Activated CD4-positive, CD25-positive, alpha-beta regulatory T cell treated with anti-CD3 and anti-CD28 coated beads, Interleukin-2, amount 50 U/mL, for 72 hours (primary cell): ENCODE data around the gene PREX1.

Experiments
- DNase-seq: peaks from one replicate; pipeline ENCODE4 v3.0.0; 2021

PREX1 gene

DNA sequence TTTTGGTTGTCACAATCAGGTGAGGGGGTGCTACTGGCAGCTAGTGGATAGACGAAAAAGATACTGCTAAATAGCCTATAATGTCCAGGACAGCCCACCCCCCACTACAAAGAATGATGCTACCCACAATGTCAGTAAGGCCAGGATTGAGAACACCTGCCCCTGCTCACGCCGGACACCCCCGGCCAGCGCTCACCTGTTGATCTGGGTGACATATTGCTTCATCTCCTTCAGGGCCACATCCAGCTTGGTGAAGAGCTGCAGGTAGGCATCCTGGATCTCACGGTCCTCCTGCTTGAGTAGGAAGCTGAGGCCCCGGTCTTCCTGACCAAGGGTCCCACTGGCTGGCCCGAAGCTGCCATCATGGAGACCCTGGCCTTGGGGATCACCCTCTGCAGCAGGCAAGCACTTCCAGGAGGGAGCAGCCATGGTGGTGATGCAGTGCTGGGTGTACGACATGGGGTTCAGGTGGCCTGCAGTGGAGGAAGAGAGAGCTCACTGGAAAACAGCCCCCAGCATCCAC, 178.6 kb downstream of the PREX1 start:
- DNase-seq = no peak

DNA sequence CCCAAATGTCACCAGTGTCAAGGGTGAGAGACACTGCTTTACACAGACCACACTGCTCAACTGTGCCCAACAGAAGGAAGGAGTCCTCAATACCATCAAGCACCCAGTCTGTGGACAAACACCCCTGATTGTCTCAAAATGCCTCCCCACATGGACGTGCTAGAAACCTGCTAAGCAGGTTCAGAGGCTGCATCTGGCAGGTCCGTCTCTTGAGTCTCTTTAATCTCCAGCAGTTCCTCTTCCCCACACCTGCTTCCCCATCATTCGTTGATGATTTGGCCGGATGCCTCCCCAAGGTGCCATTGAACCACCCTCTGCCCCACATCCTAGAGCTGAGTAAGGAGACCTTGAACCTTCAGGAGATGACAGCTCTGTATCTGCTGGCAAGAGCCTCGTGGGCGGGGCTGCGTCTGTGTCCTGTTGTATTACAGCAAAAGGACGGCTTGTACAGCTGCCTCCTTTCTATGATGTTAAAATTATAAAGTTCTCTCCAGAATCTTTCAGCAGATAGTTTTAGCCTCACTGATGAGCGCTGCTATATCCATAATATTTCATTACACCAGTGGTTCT, 179.2 kb downstream of the PREX1 start:
- DNase-seq = no peak

GRCh38 chr20:48647858-48648257, 179.9 kb downstream of the PREX1 start:
- no peak for DNase-seq

GRCh38 chr20:48645666-48646065, 182.1 kb downstream of the PREX1 start:
- no peak for DNase-seq

GRCh38 chr20:48644286-48644828, 183.4 kb downstream of the PREX1 start:
- no peak for DNase-seq

GRCh38 chr20:48642105-48642880, 185.5 kb downstream of the PREX1 start:
- no peak for DNase-seq

GRCh38 chr20:48640871-48641270, 186.9 kb downstream of the PREX1 start:
- no peak for DNase-seq

GRCh38 chr20:48639899-48640298, 187.9 kb downstream of the PREX1 start:
- DNase-seq = no peak

- no peak for DNase-seq
Observed at GRCh38 chr20:48638546-48638945, 189.3 kb downstream of the PREX1 start.

- DNase-seq = no peak
Observed at GRCh38 chr20:48637461-48637860, 190.3 kb downstream of the PREX1 start.

- no peak for DNase-seq
Observed at GRCh38 chr20:48636301-48636700, 191.5 kb downstream of the PREX1 start.

GRCh38 chr20:48635791-48636267, 192.0 kb downstream of the PREX1 start:
- DNase-seq = no peak

GRCh38 chr20:48635361-48635760, 192.4 kb downstream of the PREX1 start:
- DNase-seq = no peak

DNA sequence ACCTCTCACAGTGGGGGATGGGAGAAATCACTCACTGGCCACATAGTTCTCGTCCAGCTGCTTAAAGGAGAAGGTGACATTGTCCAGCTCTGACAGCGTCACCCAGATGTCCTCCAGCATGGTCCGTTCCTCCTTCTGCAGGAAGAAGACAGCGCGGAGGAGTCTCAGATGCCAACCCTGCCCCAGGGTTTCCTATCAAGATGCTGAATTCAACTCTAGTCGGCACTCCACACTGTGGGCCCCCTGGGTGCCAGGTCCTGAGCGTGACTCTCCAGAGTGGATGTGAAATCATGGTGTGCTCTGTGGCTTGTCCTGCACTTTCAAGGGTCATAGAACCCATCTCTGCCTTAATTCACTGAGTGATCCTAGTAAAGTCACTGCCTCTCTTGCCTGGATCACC, 193.2 kb downstream of the PREX1 start:
- DNase-seq = no peak

GRCh38 chr20:48633620-48634257, 194.1 kb downstream of the PREX1 start:
- no peak for DNase-seq

- DNase-seq = no peak
Observed at GRCh38 chr20:48632825-48633619, 194.8 kb downstream of the PREX1 start.

DNA sequence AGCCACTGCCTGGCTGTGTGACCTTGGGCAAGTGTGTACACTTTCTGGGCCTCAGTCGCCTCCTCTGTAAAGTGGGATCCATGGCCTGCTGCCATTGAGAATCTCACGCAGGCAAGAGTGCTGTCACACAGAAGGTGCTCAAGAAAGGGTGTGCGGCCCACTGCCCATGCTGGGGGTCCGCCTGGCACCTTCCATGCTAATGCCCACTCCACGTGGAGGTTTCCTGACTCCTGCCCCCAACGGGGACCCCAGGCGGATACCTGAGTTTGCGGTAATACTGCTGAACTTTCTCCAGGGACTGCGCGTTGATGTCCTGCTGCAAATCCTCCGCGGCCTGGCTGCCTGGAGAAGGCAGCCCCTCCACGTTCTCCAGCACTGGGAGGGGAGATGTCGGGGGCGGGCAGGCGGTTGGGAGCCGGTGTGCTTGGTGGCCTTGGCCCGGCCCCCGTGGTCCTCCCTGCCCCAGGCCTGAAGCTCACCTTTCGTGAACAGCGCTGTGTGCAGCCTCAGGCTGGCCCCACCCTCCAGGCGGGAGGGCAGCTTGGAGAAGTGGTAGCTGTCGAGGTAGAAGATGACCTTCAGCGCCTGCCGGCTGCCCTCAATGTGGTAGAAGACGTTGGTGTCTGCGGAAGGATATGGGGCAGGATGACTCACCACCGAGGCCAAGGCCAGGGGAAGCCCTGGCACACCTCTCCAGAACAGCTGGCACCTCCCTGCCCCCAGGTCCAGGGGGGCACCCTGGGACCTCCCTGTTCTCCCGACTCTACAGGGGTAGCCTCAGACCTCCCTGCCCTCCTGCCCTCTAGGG, 195.6 kb downstream of the PREX1 start:
- no peak for DNase-seq

GRCh38 chr20:48631114-48632016, 196.4 kb downstream of the PREX1 start:
- DNase-seq = no peak

GRCh38 chr20:48630342-48631075, 197.3 kb downstream of the PREX1 start:
- DNase-seq = no peak

DNA sequence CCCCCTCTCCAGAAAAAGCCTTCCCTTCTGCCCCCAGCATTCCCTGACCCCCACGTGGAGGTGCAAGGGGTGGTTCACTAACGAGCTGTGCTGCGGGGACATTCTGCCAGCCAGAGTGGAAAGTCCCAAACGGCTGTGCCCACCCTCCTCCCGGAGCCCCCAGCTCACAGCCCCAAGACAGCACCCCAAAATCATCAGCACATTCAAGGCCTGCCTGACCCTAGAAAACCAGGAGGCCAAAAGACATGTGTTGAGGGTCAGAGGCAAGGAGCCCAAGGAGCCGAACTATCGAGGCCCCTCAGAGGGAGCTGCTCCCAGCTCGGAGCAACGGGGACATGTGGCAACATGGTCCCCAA, 197.9 kb downstream of the PREX1 start:
- DNase-seq = no peak
